ENCODE measurements around the gene EML6. TPM values are rescaled to one million over a fixed set of nuclear protein-coding genes. Genes with fewer than 3 reads are reported as not detected.

The EML6 gene
- total and polyA plus RNA-seq, 10 of the 15 experiments (the other 5 are each of a cell fraction or from before 2014, with no cell fraction given): 0.09 to 0.67 (median 0.21) TPM

DNA sequence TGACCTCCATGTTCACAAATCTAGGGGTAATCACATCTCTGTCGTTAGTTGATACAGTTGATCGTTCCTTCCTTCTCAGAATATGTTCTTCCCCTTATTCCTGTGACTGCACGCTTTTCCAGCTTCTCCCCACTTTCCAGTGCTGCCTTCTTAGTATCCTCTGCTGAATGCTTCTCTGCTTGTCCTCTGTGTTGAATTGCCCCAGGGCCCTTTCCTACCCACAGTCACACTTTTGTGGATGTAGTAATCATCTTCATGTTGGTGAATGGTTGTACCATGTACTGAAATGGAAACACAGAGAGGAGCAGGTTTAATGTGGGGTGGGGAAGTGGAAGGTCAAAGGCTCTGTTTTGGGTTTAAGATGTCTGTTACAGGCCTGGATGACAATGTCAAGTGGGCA lies 47.2 kb downstream of the EML6 start:
- Histone ChIP-seq H3K36me3 (ENCODE audit: control insufficient read depth in 2 of 2, insufficient read depth in 2 of 2, low read length in 1 of 2) (no peaks in the 10 kb centered on the region), H4K20me1 (ENCODE audit: control insufficient read depth, insufficient read depth) (no peaks in the 10 kb centered on the region), H2AFZ (ENCODE audit: control insufficient read depth, low read depth, low read length) (no peak overlapping the region), H3K4me1 (ENCODE audit: control insufficient read depth, insufficient read depth, low read length) (no peaks in the 10 kb centered on the region), H3K9me3 (replicated peaks; ENCODE audit: control insufficient read depth, insufficient read depth, low read length) (no peaks in the 10 kb centered on the region; the same call in 1 of the 3 replicates), H3K27me3 (replicated peaks in 1 of 2; ENCODE audit: control insufficient read depth in 2 of 2, insufficient read depth in 2 of 2, low read length in 1 of 2) (no peaks in the 10 kb centered on the region), H3K9ac (ENCODE audit: control insufficient read depth, insufficient read depth, low read length) (no peak overlapping the region), H3K79me2 (ENCODE audit: control insufficient read depth, insufficient read depth, low read length) (no peaks in the 10 kb centered on the region), H3K27ac (ENCODE audit: control insufficient read depth, insufficient read depth) (no peak overlapping the region), H3K4me3 (no peak overlapping the region), H3K4me2 (ENCODE audit: control insufficient read depth, insufficient read depth) (no peak overlapping the region)
- RAD21 ChIA-PET (ENCODE audit: unreplicated experiment): no interaction called here
- BruUV-seq (replicated peaks): no TSS peak
- in situ Hi-C loops (cut with MboI) (no loop called here), intact Hi-C loops (cut with micrococcal nuclease; ENCODE audit: unreplicated experiment) (no loop called here)
- CTCF ChIA-PET: interaction anchor here (1.5 to 1.6 kb wide), 2 partner anchors 68 to 69 kb away, joined by 3 to 5 read pairs; no protein-coding TSS in a partner anchor
- TF ChIP-seq YBX1 (IDR thresholded peaks at IDR 0.05) (no peak), RAD21 (IDR thresholded peaks at IDR 0.05; ENCODE audit: insufficient read depth, low read depth, low read length) (no peak), BACH1 (IDR thresholded peaks at IDR 0.05; ENCODE audit: borderline replicate concordance) (no peak), ETV6 (conservative IDR thresholded peaks at IDR 0.05 in 1 of 2, IDR thresholded peaks at IDR 0.05 in 1 of 2; ENCODE audit: borderline replicate concordance in 1 of 2, low read depth in 1 of 2) (no peak), NRF1 (conservative IDR thresholded peaks at IDR 0.05; ENCODE audit: low read depth, low read length) (no peak), MYC (IDR thresholded peaks at IDR 0.05; ENCODE audit: insufficient read depth, insufficient read length, insufficient replicate concordance, low read length, severe bottlenecking) (no peak), CHD2 (IDR thresholded peaks at IDR 0.05; ENCODE audit: borderline replicate concordance, low read depth, low read length) (no peak), GABPA (IDR thresholded peaks at IDR 0.05; ENCODE audit: low read depth) (no peak), RFX5 (IDR thresholded peaks at IDR 0.05; ENCODE audit: low read depth, low read length) (no peak), MEF2B (IDR thresholded peaks at IDR 0.05; ENCODE audit: partially characterized antibody, poor library complexity, severe bottlenecking) (no peak), POLR2AphosphoS2 (IDR thresholded peaks at IDR 0.05; ENCODE audit: low read depth, low read length) (no peak)
- TF ChIP-seq, protein P1, sequence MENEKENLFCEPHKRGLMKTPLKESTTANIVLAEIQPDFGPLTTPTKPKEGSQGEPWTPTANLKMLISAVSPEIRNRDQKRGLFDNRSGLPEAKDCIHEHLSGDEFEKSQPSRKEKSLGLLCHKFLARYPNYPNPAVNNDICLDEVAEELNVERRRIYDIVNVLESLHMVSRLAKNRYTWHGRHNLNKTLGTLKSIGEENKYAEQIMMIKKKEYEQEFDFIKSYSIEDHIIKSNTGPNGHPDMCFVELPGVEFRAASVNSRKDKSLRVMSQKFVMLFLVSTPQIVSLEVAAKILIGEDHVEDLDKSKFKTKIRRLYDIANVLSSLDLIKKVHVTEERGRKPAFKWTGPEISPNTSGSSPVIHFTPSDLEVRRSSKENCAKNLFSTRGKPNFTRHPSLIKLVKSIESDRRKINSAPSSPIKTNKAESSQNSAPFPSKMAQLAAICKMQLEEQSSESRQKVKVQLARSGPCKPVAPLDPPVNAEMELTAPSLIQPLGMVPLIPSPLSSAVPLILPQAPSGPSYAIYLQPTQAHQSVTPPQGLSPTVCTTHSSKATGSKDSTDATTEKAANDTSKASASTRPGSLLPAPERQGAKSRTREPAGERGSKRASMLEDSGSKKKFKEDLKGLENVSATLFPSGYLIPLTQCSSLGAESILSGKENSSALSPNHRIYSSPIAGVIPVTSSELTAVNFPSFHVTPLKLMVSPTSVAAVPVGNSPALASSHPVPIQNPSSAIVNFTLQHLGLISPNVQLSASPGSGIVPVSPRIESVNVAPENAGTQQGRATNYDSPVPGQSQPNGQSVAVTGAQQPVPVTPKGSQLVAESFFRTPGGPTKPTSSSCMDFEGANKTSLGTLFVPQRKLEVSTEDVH (IDR thresholded peaks at IDR 0.05; ENCODE audit: low read depth, partially characterized antibody): no peak
- TF ChIP-seq, protein P2, sequence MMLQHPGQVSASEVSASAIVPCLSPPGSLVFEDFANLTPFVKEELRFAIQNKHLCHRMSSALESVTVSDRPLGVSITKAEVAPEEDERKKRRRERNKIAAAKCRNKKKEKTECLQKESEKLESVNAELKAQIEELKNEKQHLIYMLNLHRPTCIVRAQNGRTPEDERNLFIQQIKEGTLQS (IDR thresholded peaks at IDR 0.05; ENCODE audit: borderline replicate concordance, extremely low read depth, low read depth, low read length): no peak
- TF ChIP-seq, protein P3, sequence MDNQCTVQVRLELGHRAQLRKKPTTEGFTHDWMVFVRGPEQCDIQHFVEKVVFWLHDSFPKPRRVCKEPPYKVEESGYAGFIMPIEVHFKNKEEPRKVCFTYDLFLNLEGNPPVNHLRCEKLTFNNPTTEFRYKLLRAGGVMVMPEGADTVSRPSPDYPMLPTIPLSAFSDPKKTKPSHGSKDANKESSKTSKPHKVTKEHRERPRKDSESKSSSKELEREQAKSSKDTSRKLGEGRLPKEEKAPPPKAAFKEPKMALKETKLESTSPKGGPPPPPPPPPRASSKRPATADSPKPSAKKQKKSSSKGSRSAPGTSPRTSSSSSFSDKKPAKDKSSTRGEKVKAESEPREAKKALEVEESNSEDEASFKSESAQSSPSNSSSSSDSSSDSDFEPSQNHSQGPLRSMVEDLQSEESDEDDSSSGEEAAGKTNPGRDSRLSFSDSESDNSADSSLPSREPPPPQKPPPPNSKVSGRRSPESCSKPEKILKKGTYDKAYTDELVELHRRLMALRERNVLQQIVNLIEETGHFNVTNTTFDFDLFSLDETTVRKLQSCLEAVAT (IDR thresholded peaks at IDR 0.05): no peak
- POLR2A ChIA-PET: no interaction called here
- SMC1A ChIA-PET (ENCODE audit: uncharacterized antibody, unreplicated experiment): no interaction called here
- FAIRE-seq: no peak
- ATAC-seq: no peak
- no peak for DNase-seq (ENCODE audit: low read depth, low spot score)
- WGBS (ENCODE audit: insufficient coverage, insufficient replicate concordance, low lambda C conversion rate, missing lambda C conversion rate): 61% methylated on average over 3 of the region's 3 CpGs

All from GM12878 (cell line).